ENCODE data around the gene SRSF7.

DNA sequence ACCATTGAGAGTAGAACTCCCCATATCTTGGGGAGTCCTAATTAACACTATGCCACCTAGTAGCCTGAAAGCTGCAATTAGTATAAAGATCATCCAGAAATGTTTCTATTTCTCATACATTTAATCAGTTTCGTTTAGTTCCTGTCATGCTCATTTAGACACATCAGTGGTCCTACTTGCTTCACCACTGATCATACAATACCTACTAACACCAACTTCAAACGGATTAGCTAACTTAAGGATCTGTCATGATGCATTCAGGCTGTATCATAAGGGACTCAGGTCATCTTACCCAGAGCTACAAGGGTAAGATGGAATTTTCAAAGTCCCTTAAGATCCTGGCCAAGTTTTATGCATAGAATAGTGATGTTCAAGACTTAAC is 6.8 kb downstream of the SRSF7 start:
- TF ChIP-seq POLR2AphosphoS5 (IDR thresholded peaks at IDR 0.05; ENCODE audit: borderline replicate concordance, low read depth, low read length) (no peak), EZH2 (IDR thresholded peaks at IDR 0.05) (no peak), FOXP2 (optimal IDR thresholded peaks at IDR 0.05; ENCODE audit: control extremely low read depth, extremely low read length, insufficient read depth) (no peak)
